BJ (cell line): ENCODE measurements around the gene RAP1GAP. TPM values are rescaled to one million over a fixed set of nuclear protein-coding genes. Genes with fewer than 3 reads are reported as not detected.

ENCODE experiments used
- CTCF ChIA-PET: fragments of 350-600 bp; formaldehyde crosslinking; extraction: SDS; loops from one replicate; lab custom pipeline; 2021; ENCODE audit warnings: antibody characterized with exemption, inconsistent platforms; lab: Yijun Ruan, JAX
- POLR2A ChIA-PET: fragments of 300-600 bp; sonication (Branson Sonifier 250); formaldehyde crosslinking; extraction: SDS; loops from one replicate; lab custom pipeline; 2021; ENCODE audit warnings: antibody characterized with exemption; lab: Charles Lee
- DNase-seq: peaks from one replicate; pipeline ENCODE4 v3.0.0-alpha.2; 2011; ENCODE audit warnings: low read depth
- H3K27me3 ChIP-seq: 2 replicates; pipeline ENCODE4 v1.6.0; 2011; ENCODE audit warnings: low read length; ENCODE audit not compliant: control insufficient read depth, insufficient read depth
- H3K36me3 ChIP-seq: 2 replicates; pipeline ENCODE4 v1.5.1; 2011; ENCODE audit warnings: low read length; ENCODE audit not compliant: control insufficient read depth, insufficient read depth
- H3K4me3 ChIP-seq: 2 replicates; pipeline ENCODE4 v1.5.1; 2011; ENCODE audit warnings: low read depth, mild to moderate bottlenecking, control low read depth, low read length
- CTCF ChIP-seq: IDR thresholded peaks from 2 replicates; pipeline ENCODE4 v1.5.1; 2011; ENCODE audit warnings: low read depth, mild to moderate bottlenecking, control low read depth, inconsistent platforms, low read length, moderate library complexity; ENCODE audit not compliant: insufficient read depth
- polyA plus RNA-seq: library from polyadenylated mRNA; depleted of rRNA; stranded (reverse); fragments of >200 nt; gene quantifications from 2 replicates; pipeline ENCODE4 v1.2.3, GENCODE V29; 2011

The RAP1GAP gene
- polyA plus RNA-seq, 1 experiment: 0.16 TPM

DNA sequence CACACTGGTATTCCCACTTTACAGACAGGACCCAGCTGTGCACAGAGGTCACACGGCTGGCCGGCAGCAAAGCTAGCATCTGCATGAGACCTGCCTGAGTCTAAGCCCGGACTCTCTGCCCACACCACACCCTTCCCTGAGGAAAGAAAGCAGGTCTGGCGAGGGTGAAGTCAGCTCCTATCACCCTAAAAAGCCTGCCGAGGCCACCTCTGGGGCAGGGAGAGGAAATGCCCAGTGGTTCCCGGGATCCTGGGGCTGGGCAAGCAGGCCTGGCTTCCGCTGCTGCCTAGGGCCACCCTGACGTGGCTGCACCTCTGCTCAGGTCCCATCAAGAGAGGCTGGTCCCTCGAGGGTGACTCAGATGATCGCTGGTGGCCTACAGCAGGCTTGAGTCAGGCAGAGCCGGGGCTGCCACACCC, 42.2 kb downstream of the RAP1GAP start:
- no peak for DNase-seq
- H3K4me3 ChIP-seq: no peak overlapping the region
- ChIA-PET POLR2A (no interaction called here), CTCF (interaction anchor here (0.6 kb wide), 1 partner anchor 8 kb away, joined by 3 read pairs; no protein-coding TSS in a partner anchor)
- peaks cover 9% of the 10 kb centered on the region; the same call in 1 of the 2 replicates for H3K27me3 ChIP-seq
- H3K36me3 ChIP-seq: no peaks in the 10 kb centered on the region
- no peak for TF ChIP-seq CTCF

DNA sequence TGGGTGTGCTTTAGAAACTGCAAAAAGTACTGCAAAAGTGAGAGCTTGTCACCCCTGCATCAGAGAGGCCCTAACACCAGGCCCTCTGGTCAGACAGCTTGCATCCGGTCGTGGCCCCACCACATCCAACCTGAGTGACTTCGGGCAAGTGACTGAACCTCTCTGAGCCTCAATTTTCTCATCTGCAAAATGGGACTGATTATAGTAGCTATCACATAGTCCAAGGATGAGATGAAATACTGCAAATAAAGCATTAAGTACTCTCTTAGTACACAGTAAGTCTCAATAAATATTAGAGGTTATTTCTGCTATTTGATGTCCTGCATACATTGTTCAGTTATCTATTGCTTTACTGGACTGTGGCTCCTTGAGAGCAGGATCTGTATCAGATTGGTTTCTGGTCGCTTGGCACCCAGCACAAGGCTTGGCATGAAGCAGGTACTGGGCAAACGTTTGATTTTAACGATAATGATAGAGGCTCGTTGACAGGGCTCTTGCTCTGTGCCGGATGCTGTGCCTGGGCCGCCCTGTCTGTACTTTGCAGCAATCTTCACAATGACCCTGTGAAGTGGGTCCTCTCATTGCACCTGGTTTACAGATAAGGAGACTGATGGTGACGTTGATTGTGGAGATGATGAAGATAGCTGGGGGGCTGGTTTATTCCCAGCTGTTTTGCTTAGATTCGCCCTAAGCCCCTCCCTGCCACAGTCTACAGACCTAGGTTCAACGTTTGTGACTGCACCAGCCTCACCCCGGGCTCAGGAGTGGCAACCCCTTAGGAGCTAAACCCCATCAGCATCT, 43.6 kb downstream of the RAP1GAP start:
- Histone ChIP-seq H3K4me3 (no peak overlapping the region), H3K27me3 (peaks cover 12% of the 10 kb centered on the region), H3K36me3 (no peaks in the 10 kb centered on the region)
- TF ChIP-seq CTCF: no peak
- DNase-seq: no peak
- CTCF ChIA-PET: interaction anchor here (0.6 to 0.7 kb wide), 2 partner anchors 21 to 629 kb away, joined by 3 read pairs; no protein-coding TSS in a partner anchor
- POLR2A ChIA-PET: no interaction called here

DNA sequence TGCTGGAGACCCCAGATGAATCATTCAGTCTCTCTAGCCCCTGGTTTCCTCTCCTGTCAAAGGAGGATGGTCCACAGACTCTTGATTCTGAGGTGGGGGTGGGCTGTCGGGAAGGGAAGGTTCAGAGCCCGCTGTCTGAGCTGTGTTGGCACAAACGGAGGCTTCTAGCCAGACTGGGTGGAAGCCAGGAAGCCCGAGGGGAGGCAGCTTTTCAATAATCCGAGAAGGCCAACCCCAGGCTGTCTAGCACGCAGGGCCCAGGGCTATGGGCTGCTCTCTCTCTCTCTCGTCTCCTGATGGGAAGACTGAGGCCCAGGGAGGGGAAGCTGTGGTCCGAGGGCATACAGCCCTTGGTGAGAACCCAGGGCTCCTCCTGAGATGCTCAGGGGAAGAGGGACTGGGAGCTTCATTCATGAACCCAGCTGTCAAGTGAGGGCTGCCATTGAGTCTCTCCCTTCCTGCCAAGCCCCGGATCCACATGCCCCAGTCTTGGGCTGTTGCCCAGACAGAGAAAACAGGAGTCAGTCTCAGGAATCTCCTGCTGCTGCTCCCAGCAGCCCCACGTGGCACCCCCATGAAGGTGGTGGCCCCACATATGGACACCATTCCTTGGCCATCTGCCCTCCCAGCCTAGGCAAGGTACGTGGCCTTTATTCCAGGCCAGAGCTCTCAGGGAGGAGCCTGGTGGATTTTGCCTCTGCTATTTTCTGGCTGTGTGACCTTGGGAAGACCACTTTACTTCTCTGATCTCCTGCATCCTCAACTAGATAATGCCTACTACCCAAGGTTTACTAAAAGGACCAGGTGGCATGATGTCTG, 44.4 kb downstream of the RAP1GAP start:
- H3K27me3 ChIP-seq: peaks cover 12% of the 10 kb centered on the region; the same call in 1 of the 2 replicates
- POLR2A ChIA-PET: interaction anchor here (0.5 kb wide), 1 partner anchor 183 kb away, joined by 3 read pairs; no protein-coding TSS in a partner anchor
- H3K36me3 ChIP-seq: no peaks in the 10 kb centered on the region
- CTCF ChIA-PET: interaction anchor here (0.6 to 0.7 kb wide), 3 partner anchors 9 to 630 kb away, joined by 3 read pairs; no protein-coding TSS in a partner anchor
- no peak for DNase-seq
- no peak overlapping the region for H3K4me3 ChIP-seq
- no peak for TF ChIP-seq CTCF

- no peak for TF ChIP-seq CTCF
- no peak for DNase-seq
- POLR2A ChIA-PET: no interaction called here
- CTCF ChIA-PET: interaction anchor here (1.5 kb wide), 1 partner anchor 12 kb away, joined by 3 read pairs; no protein-coding TSS in a partner anchor
- peaks cover 12% of the 10 kb centered on the region; the same call in 1 of the 2 replicates for H3K27me3 ChIP-seq
- no peak overlapping the region for H3K4me3 ChIP-seq
- no peaks in the 10 kb centered on the region for H3K36me3 ChIP-seq
Measured at GRCh38 chr1:21623410-21623961, 45.7 kb downstream of the RAP1GAP start.
